HL-60 (cell line): ENCODE data around the gene MYO7A.

Experiments
- TF ChIP-seq, protein P1 (sequence below): IDR thresholded peaks from one replicate; pipeline ENCODE4 v1.5.1; 2011; ENCODE audit warnings: low read length, control low read depth, inconsistent platforms; ENCODE audit not compliant: insufficient read depth
- TF ChIP-seq, protein P2 (sequence below): IDR thresholded peaks from 2 replicates; pipeline ENCODE4 v1.6.1; 2012; ENCODE audit warnings: low read depth; ENCODE audit not compliant: insufficient replicate concordance

DNA sequence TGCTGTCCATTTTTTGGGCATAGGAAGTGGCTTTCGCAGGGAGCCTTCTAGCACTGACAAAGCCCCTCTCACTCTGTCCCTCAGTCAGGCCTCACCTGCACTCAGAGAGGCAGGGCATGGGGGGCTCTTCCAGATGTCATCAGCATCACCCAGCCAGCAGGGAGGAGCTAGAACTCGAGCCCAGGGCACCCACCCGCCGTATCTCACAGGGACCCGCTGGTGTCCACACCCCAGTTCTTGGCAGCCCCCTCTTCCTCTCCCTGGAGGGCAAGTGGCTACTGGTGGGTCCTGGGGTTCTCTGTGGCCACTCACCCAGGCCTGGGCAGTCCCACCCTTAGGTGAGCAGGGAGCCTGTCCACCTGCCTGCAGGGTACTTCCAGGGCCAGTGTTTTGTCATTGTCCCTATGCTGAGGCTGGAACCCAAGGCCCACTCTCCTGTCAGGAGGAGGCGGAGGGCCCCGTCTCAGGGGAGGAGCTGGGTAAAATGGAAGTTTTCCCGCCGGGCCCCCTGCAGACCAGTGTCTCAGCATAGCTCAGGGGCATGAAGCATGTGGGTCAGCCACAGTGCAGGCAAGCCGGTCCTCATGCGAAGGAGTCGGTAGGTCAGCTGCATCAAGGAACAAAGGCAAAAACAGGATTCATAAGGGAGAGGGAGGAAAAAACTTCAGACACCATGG lies 21.8 kb downstream of the MYO7A start:
- TF ChIP-seq, protein P1, sequence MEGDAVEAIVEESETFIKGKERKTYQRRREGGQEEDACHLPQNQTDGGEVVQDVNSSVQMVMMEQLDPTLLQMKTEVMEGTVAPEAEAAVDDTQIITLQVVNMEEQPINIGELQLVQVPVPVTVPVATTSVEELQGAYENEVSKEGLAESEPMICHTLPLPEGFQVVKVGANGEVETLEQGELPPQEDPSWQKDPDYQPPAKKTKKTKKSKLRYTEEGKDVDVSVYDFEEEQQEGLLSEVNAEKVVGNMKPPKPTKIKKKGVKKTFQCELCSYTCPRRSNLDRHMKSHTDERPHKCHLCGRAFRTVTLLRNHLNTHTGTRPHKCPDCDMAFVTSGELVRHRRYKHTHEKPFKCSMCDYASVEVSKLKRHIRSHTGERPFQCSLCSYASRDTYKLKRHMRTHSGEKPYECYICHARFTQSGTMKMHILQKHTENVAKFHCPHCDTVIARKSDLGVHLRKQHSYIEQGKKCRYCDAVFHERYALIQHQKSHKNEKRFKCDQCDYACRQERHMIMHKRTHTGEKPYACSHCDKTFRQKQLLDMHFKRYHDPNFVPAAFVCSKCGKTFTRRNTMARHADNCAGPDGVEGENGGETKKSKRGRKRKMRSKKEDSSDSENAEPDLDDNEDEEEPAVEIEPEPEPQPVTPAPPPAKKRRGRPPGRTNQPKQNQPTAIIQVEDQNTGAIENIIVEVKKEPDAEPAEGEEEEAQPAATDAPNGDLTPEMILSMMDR, result no peak
- TF ChIP-seq, protein P2, sequence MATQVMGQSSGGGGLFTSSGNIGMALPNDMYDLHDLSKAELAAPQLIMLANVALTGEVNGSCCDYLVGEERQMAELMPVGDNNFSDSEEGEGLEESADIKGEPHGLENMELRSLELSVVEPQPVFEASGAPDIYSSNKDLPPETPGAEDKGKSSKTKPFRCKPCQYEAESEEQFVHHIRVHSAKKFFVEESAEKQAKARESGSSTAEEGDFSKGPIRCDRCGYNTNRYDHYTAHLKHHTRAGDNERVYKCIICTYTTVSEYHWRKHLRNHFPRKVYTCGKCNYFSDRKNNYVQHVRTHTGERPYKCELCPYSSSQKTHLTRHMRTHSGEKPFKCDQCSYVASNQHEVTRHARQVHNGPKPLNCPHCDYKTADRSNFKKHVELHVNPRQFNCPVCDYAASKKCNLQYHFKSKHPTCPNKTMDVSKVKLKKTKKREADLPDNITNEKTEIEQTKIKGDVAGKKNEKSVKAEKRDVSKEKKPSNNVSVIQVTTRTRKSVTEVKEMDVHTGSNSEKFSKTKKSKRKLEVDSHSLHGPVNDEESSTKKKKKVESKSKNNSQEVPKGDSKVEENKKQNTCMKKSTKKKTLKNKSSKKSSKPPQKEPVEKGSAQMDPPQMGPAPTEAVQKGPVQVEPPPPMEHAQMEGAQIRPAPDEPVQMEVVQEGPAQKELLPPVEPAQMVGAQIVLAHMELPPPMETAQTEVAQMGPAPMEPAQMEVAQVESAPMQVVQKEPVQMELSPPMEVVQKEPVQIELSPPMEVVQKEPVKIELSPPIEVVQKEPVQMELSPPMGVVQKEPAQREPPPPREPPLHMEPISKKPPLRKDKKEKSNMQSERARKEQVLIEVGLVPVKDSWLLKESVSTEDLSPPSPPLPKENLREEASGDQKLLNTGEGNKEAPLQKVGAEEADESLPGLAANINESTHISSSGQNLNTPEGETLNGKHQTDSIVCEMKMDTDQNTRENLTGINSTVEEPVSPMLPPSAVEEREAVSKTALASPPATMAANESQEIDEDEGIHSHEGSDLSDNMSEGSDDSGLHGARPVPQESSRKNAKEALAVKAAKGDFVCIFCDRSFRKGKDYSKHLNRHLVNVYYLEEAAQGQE, result no peak
